ENCODE data around the gene MTCL1. TPM values are rescaled to one million over a fixed set of nuclear protein-coding genes. Genes with fewer than 3 reads are reported as not detected.

Gene MTCL1
- total RNA-seq, 1 experiment from 2014 or later, result 3.8 TPM

DNA sequence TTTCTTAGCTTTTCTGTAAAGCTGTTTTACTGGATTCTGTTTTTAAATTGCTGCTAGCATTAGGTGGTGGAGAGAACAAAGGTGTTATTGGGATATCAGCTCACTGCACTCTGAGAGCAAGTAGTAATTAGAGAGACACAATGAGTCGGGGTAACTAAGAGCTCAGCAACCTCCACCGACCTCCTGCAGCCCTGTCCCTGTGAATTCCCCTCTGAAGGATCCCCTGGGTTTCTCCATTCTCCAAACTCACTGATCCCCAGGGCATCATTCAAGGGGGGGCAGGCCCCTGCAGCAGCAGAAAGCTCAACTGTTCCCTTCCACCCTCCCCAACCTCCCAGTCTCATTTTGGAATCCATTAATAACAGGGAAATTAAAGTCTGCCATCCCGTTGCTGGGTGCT, 73.0 kb downstream of the MTCL1 start:
- no peak for DNase-seq (ENCODE audit: low read depth, low spot score)
- in situ Hi-C loops (cut with HindIII; ENCODE audit: low pct_unique_long_range_greater_than_20kb, low sequenced_read_pairs), result no loop called here

DNA sequence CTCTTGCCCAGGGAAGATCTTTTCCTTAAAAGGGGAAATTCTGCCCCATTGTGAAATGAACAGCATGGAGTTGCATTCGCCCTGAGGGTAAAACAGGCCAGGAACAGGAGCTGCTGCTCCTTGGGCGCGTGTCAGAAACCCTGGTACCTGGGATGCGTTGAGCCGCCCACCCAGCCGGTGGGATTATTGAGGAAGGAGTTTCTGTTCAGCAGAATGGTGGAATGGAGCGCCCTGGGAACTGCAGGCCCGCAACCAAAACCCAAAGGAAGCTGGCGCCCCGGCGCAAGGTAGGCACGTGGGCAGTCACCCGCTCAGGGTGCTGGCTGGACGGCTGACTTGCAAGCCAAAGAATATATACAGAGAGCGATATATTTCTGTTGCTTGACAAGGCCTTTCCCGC, 73.5 kb downstream of the MTCL1 start:
- in situ Hi-C loops (cut with HindIII; ENCODE audit: low pct_unique_long_range_greater_than_20kb, low sequenced_read_pairs), result no loop called here
- DNase-seq (ENCODE audit: low read depth, low spot score), result no peak

DNA sequence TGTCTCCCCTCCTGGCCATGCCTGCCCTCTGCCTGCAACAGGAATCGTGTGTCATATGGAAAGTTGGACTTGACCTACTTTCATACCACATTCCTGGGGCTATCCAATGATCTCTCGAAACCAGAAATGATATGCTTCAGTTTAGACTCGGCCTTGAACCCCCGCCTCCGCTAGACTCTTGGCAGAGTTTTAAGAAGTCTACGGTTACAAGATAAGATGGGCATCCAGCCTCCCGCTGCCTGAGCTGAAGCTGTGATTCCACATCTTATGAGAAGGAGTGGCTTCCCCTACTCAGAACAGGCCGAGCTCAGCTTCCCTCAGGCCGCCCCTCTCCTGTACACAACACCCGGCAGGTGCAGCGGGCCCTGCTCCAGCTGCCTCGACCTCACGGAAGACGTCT, 73.9 kb downstream of the MTCL1 start:
- in situ Hi-C loops (cut with HindIII; ENCODE audit: low pct_unique_long_range_greater_than_20kb, low sequenced_read_pairs), result no loop called here
- DNase-seq (ENCODE audit: low read depth, low spot score), result no peak

- in situ Hi-C loops (cut with HindIII; ENCODE audit: low pct_unique_long_range_greater_than_20kb, low sequenced_read_pairs), result no loop called here
- no peak for DNase-seq (ENCODE audit: low read depth, low spot score)
Observed at GRCh38 chr18:8780227-8780626, 74.9 kb downstream of the MTCL1 start.

- DNase-seq (ENCODE audit: low read depth, low spot score), result no peak
- in situ Hi-C loops (cut with HindIII; ENCODE audit: low pct_unique_long_range_greater_than_20kb, low sequenced_read_pairs), result no loop called here
Observed at GRCh38 chr18:8781671-8782070, 76.3 kb downstream of the MTCL1 start.

GRCh38 chr18:8783335-8783993, 78.1 kb downstream of the MTCL1 start:
- in situ Hi-C loops (cut with HindIII; ENCODE audit: low pct_unique_long_range_greater_than_20kb, low sequenced_read_pairs), result no loop called here
- DNase-seq (ENCODE audit: low read depth, low spot score), result no peak

DNA sequence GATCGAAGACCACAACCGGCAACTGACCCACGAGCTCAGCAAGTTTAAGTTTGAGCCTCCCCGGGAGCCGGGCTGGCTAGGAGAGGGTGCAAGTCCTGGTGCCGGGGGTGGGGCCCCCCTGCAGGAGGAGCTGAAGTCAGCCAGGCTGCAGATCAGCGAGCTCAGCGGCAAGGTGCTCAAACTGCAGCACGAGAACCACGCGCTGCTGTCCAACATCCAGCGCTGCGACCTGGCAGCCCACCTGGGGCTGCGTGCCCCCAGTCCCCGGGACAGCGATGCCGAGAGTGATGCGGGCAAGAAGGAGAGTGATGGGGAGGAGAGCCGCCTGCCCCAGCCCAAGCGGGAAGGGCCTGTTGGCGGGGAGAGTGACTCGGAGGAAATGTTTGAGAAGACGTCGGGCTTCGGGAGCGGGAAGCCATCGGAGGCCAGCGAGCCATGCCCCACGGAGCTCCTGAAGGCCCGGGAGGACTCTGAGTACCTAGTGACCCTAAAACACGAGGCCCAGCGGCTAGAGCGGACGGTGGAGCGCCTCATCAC, 78.7 kb downstream of the MTCL1 start:
- in situ Hi-C loops (cut with HindIII; ENCODE audit: low pct_unique_long_range_greater_than_20kb, low sequenced_read_pairs), result no loop called here
- DNase-seq (ENCODE audit: low read depth, low spot score), result no peak

DNA sequence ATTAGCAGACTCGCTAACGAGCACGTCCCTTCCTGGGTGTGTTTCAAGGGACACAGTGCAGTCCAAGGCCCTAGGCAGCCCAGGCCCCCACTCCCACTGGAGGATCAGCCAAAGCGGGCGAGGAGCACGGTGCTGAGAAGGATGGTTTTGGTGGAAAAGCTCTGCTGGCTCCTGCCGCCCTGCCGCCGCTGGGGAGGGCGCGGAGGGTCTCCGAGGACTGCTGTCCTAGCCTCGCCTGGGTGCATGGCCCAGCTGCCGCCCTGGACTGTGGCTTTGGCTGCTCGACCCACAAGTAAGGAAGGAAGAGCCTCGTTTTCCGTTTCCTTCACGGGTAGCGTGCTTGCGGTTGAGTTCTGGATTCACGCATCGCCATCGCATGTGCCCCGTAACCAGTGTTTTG, 79.9 kb downstream of the MTCL1 start:
- in situ Hi-C loops (cut with HindIII; ENCODE audit: low pct_unique_long_range_greater_than_20kb, low sequenced_read_pairs), result no loop called here
- DNase-seq (ENCODE audit: low read depth, low spot score), result no peak

DNA sequence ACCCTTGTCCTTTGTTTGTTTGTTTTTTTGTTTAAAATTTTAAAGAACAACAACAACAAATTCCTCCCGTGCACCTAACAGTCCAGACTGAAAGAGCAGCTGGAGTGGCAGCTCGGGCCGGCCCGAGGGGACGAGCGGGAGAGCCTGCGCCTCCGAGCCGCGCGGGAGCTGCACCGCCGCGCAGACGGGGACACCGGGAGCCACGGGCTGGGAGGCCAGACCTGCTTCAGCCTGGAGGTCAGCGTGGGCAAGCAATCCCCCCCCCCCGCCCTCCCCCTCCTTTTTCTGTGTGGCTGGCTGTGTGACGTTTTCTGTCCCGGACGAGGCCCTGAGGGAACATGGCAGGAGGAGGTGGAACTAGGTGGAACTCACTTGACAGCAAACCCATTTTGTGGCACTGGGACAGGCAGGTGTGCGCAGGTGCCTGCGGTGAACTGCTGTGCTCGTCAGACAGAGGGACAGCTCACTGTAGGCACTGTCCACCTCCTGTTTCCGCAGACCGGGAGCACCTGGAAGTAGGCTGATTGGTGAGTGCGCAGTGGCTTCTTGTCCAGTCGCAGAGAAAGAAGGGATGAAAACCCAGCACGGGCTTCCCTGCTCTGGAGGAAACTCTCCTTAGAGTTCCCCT, 80.6 kb downstream of the MTCL1 start:
- DNase-seq (ENCODE audit: low read depth, low spot score), result no peak
- in situ Hi-C loops (cut with HindIII; ENCODE audit: low pct_unique_long_range_greater_than_20kb, low sequenced_read_pairs), result no loop called here

GRCh38 chr18:8786483-8787370, 81.4 kb downstream of the MTCL1 start:
- in situ Hi-C loops (cut with HindIII; ENCODE audit: low pct_unique_long_range_greater_than_20kb, low sequenced_read_pairs), result no loop called here
- no peak for DNase-seq (ENCODE audit: low read depth, low spot score)

DNA sequence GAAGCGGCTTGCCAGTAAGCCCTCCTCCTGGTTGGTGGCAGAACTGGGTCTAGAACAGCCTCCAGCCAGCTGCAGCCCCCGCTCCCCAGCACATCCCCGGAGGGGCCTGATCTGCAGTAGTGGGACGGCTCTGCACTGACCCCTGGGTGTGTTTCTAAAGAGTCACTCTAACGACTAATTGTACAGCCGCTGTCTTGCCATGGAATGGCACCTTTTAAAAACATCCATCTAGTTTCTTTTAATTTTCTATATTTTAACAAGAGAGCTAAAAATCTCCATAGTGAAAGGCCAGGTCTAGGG, 82.0 kb downstream of the MTCL1 start:
- DNase-seq (ENCODE audit: low read depth, low spot score), result no peak
- in situ Hi-C loops (cut with HindIII; ENCODE audit: low pct_unique_long_range_greater_than_20kb, low sequenced_read_pairs), result no loop called here

DNA sequence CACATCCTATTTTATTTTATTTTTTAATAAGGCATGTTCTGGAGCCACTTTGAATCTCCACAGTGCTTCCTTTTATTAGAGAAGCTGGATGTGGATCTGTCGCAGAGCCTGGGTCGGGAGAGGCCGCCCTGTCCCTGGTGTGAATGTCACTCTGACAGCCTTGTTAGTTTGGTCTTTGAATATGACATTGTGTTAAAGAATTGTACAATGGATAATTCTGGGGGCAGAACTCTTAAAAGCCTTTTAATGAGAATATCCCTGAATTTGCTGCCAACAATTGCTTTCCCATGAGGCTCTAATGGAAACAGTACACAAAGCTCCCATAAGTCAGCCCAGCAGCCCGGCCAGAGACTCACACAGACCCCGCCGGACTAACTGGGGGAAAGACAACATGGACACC, 82.4 kb downstream of the MTCL1 start:
- DNase-seq (ENCODE audit: low read depth, low spot score), result no peak
- in situ Hi-C loops (cut with HindIII; ENCODE audit: low pct_unique_long_range_greater_than_20kb, low sequenced_read_pairs), result no loop called here

DNA sequence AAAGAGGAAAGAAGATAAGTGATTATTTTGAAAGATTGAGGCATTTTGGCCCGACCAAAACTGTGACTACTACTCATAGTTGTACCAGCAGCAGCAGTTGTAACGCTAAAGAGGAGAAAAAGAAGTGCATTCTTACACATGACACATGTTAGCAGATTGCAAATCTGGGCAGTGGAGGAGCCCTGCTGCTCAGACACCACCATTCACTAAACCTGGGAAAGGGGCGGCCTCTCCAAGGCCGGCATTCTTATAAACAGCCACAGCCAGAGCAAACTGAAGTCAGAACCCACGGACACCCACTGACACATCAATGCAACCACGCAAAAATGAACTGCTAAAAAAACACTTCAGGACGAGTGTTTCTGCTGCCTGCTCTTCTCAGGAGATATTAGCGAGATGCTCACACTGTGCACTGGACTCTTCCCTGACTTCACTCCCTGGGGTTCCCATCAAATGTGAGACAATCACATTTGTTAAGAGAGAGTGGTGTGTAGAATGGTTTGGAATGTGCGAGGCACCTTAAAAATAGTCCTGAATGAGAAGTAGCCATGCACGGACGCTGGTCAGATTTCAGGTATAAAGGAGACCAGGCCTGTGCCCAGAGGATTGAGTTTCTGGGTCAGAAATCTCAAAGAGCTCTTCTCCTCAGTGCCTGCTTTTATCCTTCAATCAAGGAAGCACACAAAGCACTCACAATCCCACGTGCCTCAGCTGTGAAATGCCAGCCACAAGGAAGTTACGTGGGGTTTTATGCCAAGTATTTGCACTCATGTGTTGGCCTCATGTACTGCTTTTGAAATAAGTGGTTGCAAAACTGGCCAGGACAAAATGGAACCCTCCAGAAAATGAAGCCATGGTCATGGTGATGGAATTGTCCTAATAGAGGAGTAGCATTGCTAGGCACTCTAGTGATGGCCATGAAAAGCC, 83.4 kb downstream of the MTCL1 start:
- in situ Hi-C loops (cut with HindIII; ENCODE audit: low pct_unique_long_range_greater_than_20kb, low sequenced_read_pairs), result no loop called here
- DNase-seq (ENCODE audit: low read depth, low spot score), result no peak

- in situ Hi-C loops (cut with HindIII; ENCODE audit: low pct_unique_long_range_greater_than_20kb, low sequenced_read_pairs), result no loop called here
- DNase-seq (ENCODE audit: low read depth, low spot score), result no peak
Observed at GRCh38 chr18:8791171-8791651, 85.9 kb downstream of the MTCL1 start.

GRCh38 chr18:8792688-8793316, 87.4 kb downstream of the MTCL1 start:
- no peak for DNase-seq (ENCODE audit: low read depth, low spot score)
- in situ Hi-C loops (cut with HindIII; ENCODE audit: low pct_unique_long_range_greater_than_20kb, low sequenced_read_pairs), result no loop called here

DNA sequence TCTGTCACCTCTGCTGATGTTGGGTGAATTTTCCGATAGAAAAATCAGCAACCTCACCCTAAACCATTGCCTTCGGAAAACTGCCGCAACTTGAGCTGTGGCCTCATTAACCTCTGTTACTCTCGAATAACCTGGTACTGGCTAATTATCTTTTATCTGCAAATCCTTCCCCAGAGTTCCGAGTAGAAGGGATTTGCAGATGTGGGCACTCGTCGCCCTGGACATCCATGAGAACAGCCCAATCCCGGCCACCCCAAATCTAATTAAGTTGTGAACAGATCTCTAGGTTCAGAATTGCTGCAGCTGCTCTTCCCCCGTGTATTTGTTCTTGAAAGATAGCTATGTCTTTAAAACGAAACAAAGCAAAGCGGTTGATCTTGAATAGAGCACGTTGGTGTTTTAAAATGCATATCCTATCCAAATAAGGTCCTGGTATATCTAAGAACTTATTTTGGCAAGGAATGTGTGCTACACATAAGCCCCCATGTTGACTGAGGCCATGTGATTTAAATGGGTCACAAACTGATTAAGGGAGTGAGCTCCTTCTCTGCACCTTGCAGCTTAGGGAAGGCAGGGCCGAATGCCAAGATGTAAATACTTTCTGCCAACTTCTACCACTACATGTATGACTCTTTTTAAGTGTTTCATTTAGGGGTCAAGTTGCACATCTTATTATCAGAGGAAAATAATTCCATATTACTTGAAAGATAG, 88.2 kb downstream of the MTCL1 start:
- in situ Hi-C loops (cut with HindIII; ENCODE audit: low pct_unique_long_range_greater_than_20kb, low sequenced_read_pairs), result no loop called here
- DNase-seq (ENCODE audit: low read depth, low spot score), result no peak

Data from SK-MEL-5 (cell line).